NB4 (cell line): ENCODE measurements around the gene ZNF587.

Source experiments
- MYC ChIP-seq: IDR thresholded peaks from 2 replicates; pipeline ENCODE4 v1.6.1; 2011; ENCODE audit warnings: low read depth, low read length
- POLR2A ChIP-seq: IDR thresholded peaks from 2 replicates; pipeline ENCODE4 v1.6.1; 2011; ENCODE audit warnings: mild to moderate bottlenecking; ENCODE audit not compliant: insufficient read length; ENCODE audit errors: extremely low read depth
- TF ChIP-seq, protein P1 (sequence below): IDR thresholded peaks from one replicate; pipeline ENCODE4 v1.5.1; 2012; ENCODE audit warnings: low read depth, low read length
- TF ChIP-seq, protein P2 (sequence below): IDR thresholded peaks from 2 replicates; pipeline ENCODE4 v1.6.1; 2011; ENCODE audit warnings: low read depth, low read length

DNA sequence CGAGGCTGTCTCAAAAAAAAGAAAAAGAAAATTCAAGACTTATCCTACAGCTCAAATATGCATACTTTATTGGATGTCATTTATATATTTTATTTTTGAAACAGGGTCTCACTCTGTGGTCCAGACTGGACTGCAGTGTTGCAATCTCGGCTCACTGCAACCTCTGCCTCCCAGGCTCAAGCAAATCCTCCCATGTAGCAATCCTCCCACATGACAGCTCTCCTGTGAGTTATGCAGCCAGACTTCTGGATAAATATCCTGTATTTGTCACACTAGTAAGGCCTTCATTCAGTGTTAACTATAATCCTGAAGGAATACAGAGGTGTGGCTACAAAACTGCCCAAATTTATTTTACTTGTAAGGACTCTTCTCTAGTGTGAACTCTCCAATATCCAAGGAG lies 42.1 kb upstream of the ZNF587 start:
- TF ChIP-seq, protein P1, sequence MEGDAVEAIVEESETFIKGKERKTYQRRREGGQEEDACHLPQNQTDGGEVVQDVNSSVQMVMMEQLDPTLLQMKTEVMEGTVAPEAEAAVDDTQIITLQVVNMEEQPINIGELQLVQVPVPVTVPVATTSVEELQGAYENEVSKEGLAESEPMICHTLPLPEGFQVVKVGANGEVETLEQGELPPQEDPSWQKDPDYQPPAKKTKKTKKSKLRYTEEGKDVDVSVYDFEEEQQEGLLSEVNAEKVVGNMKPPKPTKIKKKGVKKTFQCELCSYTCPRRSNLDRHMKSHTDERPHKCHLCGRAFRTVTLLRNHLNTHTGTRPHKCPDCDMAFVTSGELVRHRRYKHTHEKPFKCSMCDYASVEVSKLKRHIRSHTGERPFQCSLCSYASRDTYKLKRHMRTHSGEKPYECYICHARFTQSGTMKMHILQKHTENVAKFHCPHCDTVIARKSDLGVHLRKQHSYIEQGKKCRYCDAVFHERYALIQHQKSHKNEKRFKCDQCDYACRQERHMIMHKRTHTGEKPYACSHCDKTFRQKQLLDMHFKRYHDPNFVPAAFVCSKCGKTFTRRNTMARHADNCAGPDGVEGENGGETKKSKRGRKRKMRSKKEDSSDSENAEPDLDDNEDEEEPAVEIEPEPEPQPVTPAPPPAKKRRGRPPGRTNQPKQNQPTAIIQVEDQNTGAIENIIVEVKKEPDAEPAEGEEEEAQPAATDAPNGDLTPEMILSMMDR: no peak
- no peak for TF ChIP-seq MYC
- TF ChIP-seq, protein P2, sequence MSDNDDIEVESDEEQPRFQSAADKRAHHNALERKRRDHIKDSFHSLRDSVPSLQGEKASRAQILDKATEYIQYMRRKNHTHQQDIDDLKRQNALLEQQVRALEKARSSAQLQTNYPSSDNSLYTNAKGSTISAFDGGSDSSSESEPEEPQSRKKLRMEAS: no peak
- no peak for TF ChIP-seq POLR2A
